MCF 10A (cell line): ENCODE results near the gene ALDH4A1. TPM values are rescaled to one million over a fixed set of nuclear protein-coding genes. Genes with fewer than 3 reads are reported as not detected.

Experiments used
- BruUV-seq: library from RNA; stranded (reverse); fragments of 400-500 nt; replicated peaks from 2 replicates; lab custom pipeline; 2021; lab: Mats Ljungman, UMichigan
- CTCF ChIA-PET: fragments of 300-600 bp; sonication (Branson Sonifier 250); formaldehyde crosslinking; extraction: SDS; loops from one replicate; lab custom pipeline; 2021; ENCODE audit warnings: antibody characterized with exemption, inconsistent platforms; lab: Yijun Ruan, JAX
- POLR2A ChIA-PET: fragments of 300-600, 350-650 bp; sonication (Branson Sonifier 250); formaldehyde crosslinking; extraction: SDS; loops from one replicate; lab custom pipeline; 2020; ENCODE audit warnings: antibody characterized with exemption, inconsistent platforms; lab: Yijun Ruan, JAX
- DNase-seq: peaks from one replicate; pipeline ENCODE4 v3.0.0-alpha.2; 2018; ENCODE audit not compliant: unreplicated experiment
- H3K27ac Mint-ChIP-seq: one replicate; pipeline ENCODE4 v1.8.0; 2022; ENCODE audit warnings: mild to moderate bottlenecking, low read depth, mixed read lengths; ENCODE audit not compliant: unreplicated experiment
- H3K27me3 Mint-ChIP-seq: one replicate; pipeline ENCODE4 v1.8.0; 2022; ENCODE audit warnings: mixed read lengths; ENCODE audit not compliant: insufficient read depth, unreplicated experiment
- H3K36me3 Mint-ChIP-seq: one replicate; pipeline ENCODE4 v1.8.0; 2022; ENCODE audit warnings: mild to moderate bottlenecking, moderate library complexity, mixed read lengths; ENCODE audit not compliant: insufficient read depth, unreplicated experiment
- H3K4me1 Mint-ChIP-seq: one replicate; pipeline ENCODE4 v1.8.0; 2022; ENCODE audit warnings: mixed read lengths; ENCODE audit not compliant: insufficient read depth, unreplicated experiment
- H3K4me3 Mint-ChIP-seq: one replicate; pipeline ENCODE4 v1.8.0; 2022; ENCODE audit warnings: mild to moderate bottlenecking, moderate library complexity, mixed read lengths; ENCODE audit not compliant: unreplicated experiment
- H3K9me3 Mint-ChIP-seq: one replicate; pipeline ENCODE4 v1.8.0; 2022; ENCODE audit warnings: mixed read lengths; ENCODE audit not compliant: unreplicated experiment
- CTCF ChIP-seq: fragments of 200-600 bp; IDR thresholded peaks from one replicate; pipeline ENCODE4 v1.8.0; 2022; ENCODE audit warnings: antibody characterized with exemption, mild to moderate bottlenecking; ENCODE audit not compliant: unreplicated experiment
- intact Hi-C: fragments of 100-400 bp; cut with micrococcal nuclease; formaldehyde crosslinking; loops from 2 replicates; pipeline ENCODE4 v1.14.1; 2022
- total RNA-seq: library from RNA; stranded (reverse); gene quantifications from 2 replicates; pipeline ENCODE4 v1.2.3, GENCODE V29; 2022

Gene ALDH4A1
- total RNA-seq, 1 experiment from 2014 or later: 6.3 TPM

DNA sequence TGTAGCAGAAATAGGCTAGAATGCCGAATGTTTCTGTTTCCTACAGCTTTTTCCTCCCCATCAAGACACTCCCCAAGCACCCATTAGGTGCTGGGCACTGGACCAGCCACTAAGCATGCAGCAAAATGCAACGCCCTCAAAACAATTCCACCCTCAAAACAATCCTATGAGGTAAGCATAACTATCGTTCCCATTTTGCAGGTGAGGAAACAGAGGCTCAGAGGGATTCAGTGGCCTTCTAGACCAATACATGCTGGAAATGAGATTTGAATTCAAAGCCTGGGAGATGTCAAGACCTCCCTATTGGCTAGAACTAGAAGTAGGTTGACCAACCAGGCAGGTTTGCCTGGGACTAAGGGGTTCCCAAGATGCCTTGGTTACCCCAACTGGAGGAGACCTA is 10.2 kb upstream of the ALDH4A1 start:
- no peak for DNase-seq
- Mint-ChIP-seq H3K4me3 (no peak overlapping the region), H3K4me1 (no peaks in the 10 kb centered on the region), H3K27ac (no peak overlapping the region), H3K9me3 (no peaks in the 10 kb centered on the region), H3K27me3 (no peaks in the 10 kb centered on the region), H3K36me3 (peaks cover 51% of the 10 kb centered on the region)
- POLR2A ChIA-PET: interaction anchor here (0.9 to 1.9 kb wide), 6 partner anchors 10 to 162 kb away, joined by 3 to 15 read pairs (median 4); partner anchors contain the start of gene ALDH4A1
- no TSS peak for BruUV-seq
- intact Hi-C loops: loop anchor here (2.0 kb wide), 1 partner anchor 162 kb away; no protein-coding TSS in a partner anchor
- CTCF ChIA-PET: interaction anchor here (0.6 to 5.1 kb wide), 24 partner anchors 8 to 471 kb away, joined by 3 to 31 read pairs (median 6); partner anchors contain the start of gene ALDH4A1
- TF ChIP-seq CTCF: no peak

- TF ChIP-seq CTCF: no peak
- H3K27me3 Mint-ChIP-seq: no peaks in the 10 kb centered on the region
- intact Hi-C loops: no loop called here
- H3K9me3 Mint-ChIP-seq: no peaks in the 10 kb centered on the region
- BruUV-seq: no TSS peak
- DNase-seq: no peak
- H3K4me1 Mint-ChIP-seq: no peaks in the 10 kb centered on the region
- ChIA-PET POLR2A (interaction anchor here (1.2 to 3.4 kb wide), 4 partner anchors 14 to 164 kb away, joined by 4 to 17 read pairs (median 6); no protein-coding TSS in a partner anchor), CTCF (interaction anchor here (0.5 to 4.2 kb wide), 16 partner anchors 12 to 1583 kb away, joined by 3 to 52 read pairs (median 4); no protein-coding TSS in a partner anchor)
- H3K4me3 Mint-ChIP-seq: no peak overlapping the region
- H3K27ac Mint-ChIP-seq: no peak overlapping the region
- H3K36me3 Mint-ChIP-seq: peaks cover 52% of the 10 kb centered on the region
These were observed 6.8 kb upstream of the ALDH4A1 start for GRCh38 chr1:18908911-18909771.

GRCh38 chr1:18907917-18908845 is 5.8 kb upstream of the ALDH4A1 start:
- BruUV-seq: no TSS peak
- H3K4me3 Mint-ChIP-seq: no peak overlapping the region
- CTCF ChIA-PET: interaction anchor here (0.6 to 4.2 kb wide), 28 partner anchors 8 to 1584 kb away, joined by 3 to 52 read pairs (median 6); no protein-coding TSS in a partner anchor
- no peak for DNase-seq
- TF ChIP-seq CTCF: no peak
- POLR2A ChIA-PET: interaction anchor here (1.2 to 3.4 kb wide), 8 partner anchors 15 to 190 kb away, joined by 3 to 17 read pairs (median 5); partner anchors contain the start of gene IFFO2
- intact Hi-C loops: loop anchor here (1.0 kb wide), 2 partner anchors 188 to 205 kb away; no protein-coding TSS in a partner anchor
- H3K4me1 Mint-ChIP-seq: peaks cover 6% of the 10 kb centered on the region
- no peaks in the 10 kb centered on the region for H3K27me3 Mint-ChIP-seq
- H3K36me3 Mint-ChIP-seq: peaks cover 47% of the 10 kb centered on the region
- H3K9me3 Mint-ChIP-seq: no peaks in the 10 kb centered on the region
- no peak overlapping the region for H3K27ac Mint-ChIP-seq
